Neural cell (in vitro differentiated cells): ENCODE results near the gene ZMYND10. TPM values are rescaled to one million over a fixed set of nuclear protein-coding genes. Genes with fewer than 3 reads are reported as not detected.

ENCODE experiments used
- H2AFZ ChIP-seq: fragments of 200-600, 300-800 bp; sonication (generic), shearing (Covaris generic); 2 replicates; pipeline ENCODE4 v1.6.0; 2014; ENCODE audit warnings: low read depth, mild to moderate bottlenecking, antibody characterized with exemption, low read length, moderate library complexity
- H3F3A ChIP-seq: fragments of 200-600 bp; shearing (Covaris generic); 2 replicates; pipeline ENCODE4 v1.6.1; 2016; ENCODE audit warnings: mild to moderate bottlenecking, moderate library complexity, mixed read lengths, antibody characterized with exemption, low read length; ENCODE audit not compliant: insufficient read depth, poor library complexity, severe bottlenecking
- H3K27ac ChIP-seq: fragments of 200-600, 300-800 bp; sonication (generic), shearing (Covaris generic); 2 replicates; pipeline ENCODE4 v1.5.1; 2014; ENCODE audit warnings: mild to moderate bottlenecking, low read length, moderate library complexity
- H3K27me3 ChIP-seq: fragments of 300-800, 200-600 bp; sonication (generic), shearing (Covaris generic); 2 replicates; pipeline ENCODE4 v1.6.0; 2014; ENCODE audit warnings: mild to moderate bottlenecking, low read depth, low read length, moderate library complexity; ENCODE audit not compliant: insufficient read depth
- H3K36me3 ChIP-seq: fragments of 300-800, 200-600 bp; sonication (generic), shearing (Covaris generic); 2 replicates; pipeline ENCODE4 v1.5.1; 2014; ENCODE audit warnings: mild to moderate bottlenecking, antibody characterized with exemption, low read length, moderate library complexity; ENCODE audit not compliant: insufficient read depth
- H3K4me2 ChIP-seq: fragments of 300-800, 200-600 bp; sonication (generic), shearing (Covaris generic); 2 replicates; pipeline ENCODE4 v1.6.0; 2014; ENCODE audit warnings: mild to moderate bottlenecking, low read length
- H3K4me3 ChIP-seq: fragments of 300-800, 200-600 bp; sonication (generic), shearing (Covaris generic); 2 replicates; pipeline ENCODE4 v1.5.1; 2014; ENCODE audit warnings: mild to moderate bottlenecking, low read length, moderate library complexity
- H3K79me2 ChIP-seq: fragments of 200-600 bp; shearing (Covaris generic); replicated peaks from 2 replicates; pipeline ENCODE4 v1.6.0; 2014; ENCODE audit warnings: mild to moderate bottlenecking, low read length, moderate library complexity; ENCODE audit not compliant: insufficient read depth
- H3K9ac ChIP-seq: fragments of 300-800, 200-600 bp; sonication (generic), shearing (Covaris generic); 2 replicates; pipeline ENCODE4 v1.6.1; 2016; ENCODE audit warnings: mild to moderate bottlenecking, low read length, mixed read lengths
- H3K9me2 ChIP-seq: fragments of 200-600 bp; shearing (Covaris generic); 2 replicates; pipeline ENCODE4 v1.6.1; 2016; ENCODE audit warnings: mild to moderate bottlenecking, low read length, mixed read lengths; ENCODE audit not compliant: insufficient read depth
- H3K9me3 ChIP-seq: fragments of 200-600, 300-800 bp; sonication (generic), shearing (Covaris generic); 2 replicates; pipeline ENCODE4 v1.6.1; 2016; ENCODE audit warnings: mild to moderate bottlenecking, mixed run types, low read length, moderate library complexity, mixed read lengths
- H4K20me1 ChIP-seq: fragments of 200-600 bp; shearing (Covaris generic); 2 replicates; pipeline ENCODE4 v1.6.1; 2016; ENCODE audit warnings: mild to moderate bottlenecking, mixed run types; ENCODE audit not compliant: insufficient read depth
- EP300 ChIP-seq: fragments of 450-650 bp; conservative IDR thresholded peaks from 2 replicates; pipeline ENCODE4 v1.6.1; 2014; ENCODE audit warnings: antibody characterized with exemption, mild to moderate bottlenecking, moderate library complexity; ENCODE audit not compliant: poor library complexity, severe bottlenecking
- EZH2 ChIP-seq: fragments of 200-600, 300-800 bp; shearing (Covaris generic), sonication (generic); IDR thresholded peaks from 2 replicates; pipeline ENCODE4 v1.6.1; 2014; ENCODE audit warnings: antibody characterized with exemption, low read length, borderline replicate concordance, mild to moderate bottlenecking; ENCODE audit not compliant: insufficient read depth, poor library complexity, severe bottlenecking
- POLR2AphosphoS5 ChIP-seq: IDR thresholded peaks from 2 replicates; pipeline ENCODE4 v1.6.1; 2012
- RAD21 ChIP-seq: fragments of 450-650 bp; conservative IDR thresholded peaks from 2 replicates; pipeline ENCODE4 v1.6.1; 2014; ENCODE audit warnings: antibody characterized with exemption, mild to moderate bottlenecking, moderate library complexity
- SMC3 ChIP-seq: fragments of 450-650 bp; conservative IDR thresholded peaks from 2 replicates; pipeline ENCODE4 v1.6.1; 2014; ENCODE audit warnings: antibody characterized with exemption, mild to moderate bottlenecking, moderate library complexity; ENCODE audit not compliant: poor library complexity
- TAF1 ChIP-seq: IDR thresholded peaks from 2 replicates; pipeline ENCODE4 v1.6.1; 2012; ENCODE audit warnings: low read depth
- polyA plus RNA-seq: library from polyadenylated mRNA; depleted of rRNA; stranded (reverse); fragments of >200 nt; gene quantifications from 2 replicates; pipeline ENCODE4 v1.2.3, GENCODE V29; 2014
- TF ChIP-seq, protein P1 (sequence below): fragments of 450-650 bp; IDR thresholded peaks from 2 replicates; pipeline ENCODE4 v1.5.1; 2014; ENCODE audit warnings: antibody characterized with exemption, mild to moderate bottlenecking, moderate library complexity; ENCODE audit not compliant: poor library complexity, severe bottlenecking
- TF ChIP-seq, protein P2 (sequence below): IDR thresholded peaks from 2 replicates; pipeline ENCODE4 v1.6.1; 2012; ENCODE audit warnings: borderline replicate concordance

ZMYND10 gene
- polyA plus RNA-seq, 1 donor from 2014 or later, result 5.2 TPM

DNA sequence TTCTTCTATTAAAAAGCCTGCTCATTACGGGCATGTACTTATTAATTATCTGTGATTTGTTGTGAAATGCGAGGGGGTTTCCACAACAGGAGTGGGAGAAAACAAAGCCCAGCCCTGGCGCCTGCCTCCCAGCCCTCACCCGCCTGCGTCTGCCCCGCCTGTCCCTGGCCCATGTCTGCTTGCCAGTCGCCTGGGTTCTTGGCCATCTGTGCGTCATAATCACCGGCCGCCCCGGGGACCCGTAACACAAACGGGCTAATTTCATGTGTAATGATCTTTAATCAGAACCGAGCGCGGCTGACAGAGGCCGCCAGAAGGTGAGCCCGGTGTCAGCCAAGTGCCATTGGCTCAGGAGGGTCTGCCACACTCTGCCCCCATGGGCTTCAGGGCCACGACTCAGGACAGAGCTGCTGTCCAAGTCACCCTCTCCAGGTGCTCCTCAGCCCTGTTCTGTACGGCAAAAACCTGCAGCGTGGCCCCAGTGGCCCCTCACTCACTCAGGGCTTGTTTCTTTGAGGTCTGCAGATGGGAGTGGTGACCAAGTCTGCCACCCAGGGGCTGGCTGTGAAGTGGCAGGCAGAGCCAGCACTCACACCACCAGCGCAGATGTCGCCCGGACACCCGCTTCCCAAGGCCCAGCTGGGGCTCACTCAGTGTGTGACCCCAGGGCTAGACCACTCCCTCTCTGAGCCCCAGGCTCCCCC lies 42.6 kb upstream of the ZMYND10 start:
- no peaks in the 10 kb centered on the region for H3K79me2 ChIP-seq
- no peak overlapping the region for H3K4me3 ChIP-seq
- no peaks in the 10 kb centered on the region for H3K9me3 ChIP-seq
- no peaks in the 10 kb centered on the region for H3K9me2 ChIP-seq
- H4K20me1 ChIP-seq, result no peaks in the 10 kb centered on the region
- H3F3A ChIP-seq, result no peaks in the 10 kb centered on the region
- TF ChIP-seq SMC3 (peak; percentile 25), RAD21 (no peak)
- TF ChIP-seq, protein P1, sequence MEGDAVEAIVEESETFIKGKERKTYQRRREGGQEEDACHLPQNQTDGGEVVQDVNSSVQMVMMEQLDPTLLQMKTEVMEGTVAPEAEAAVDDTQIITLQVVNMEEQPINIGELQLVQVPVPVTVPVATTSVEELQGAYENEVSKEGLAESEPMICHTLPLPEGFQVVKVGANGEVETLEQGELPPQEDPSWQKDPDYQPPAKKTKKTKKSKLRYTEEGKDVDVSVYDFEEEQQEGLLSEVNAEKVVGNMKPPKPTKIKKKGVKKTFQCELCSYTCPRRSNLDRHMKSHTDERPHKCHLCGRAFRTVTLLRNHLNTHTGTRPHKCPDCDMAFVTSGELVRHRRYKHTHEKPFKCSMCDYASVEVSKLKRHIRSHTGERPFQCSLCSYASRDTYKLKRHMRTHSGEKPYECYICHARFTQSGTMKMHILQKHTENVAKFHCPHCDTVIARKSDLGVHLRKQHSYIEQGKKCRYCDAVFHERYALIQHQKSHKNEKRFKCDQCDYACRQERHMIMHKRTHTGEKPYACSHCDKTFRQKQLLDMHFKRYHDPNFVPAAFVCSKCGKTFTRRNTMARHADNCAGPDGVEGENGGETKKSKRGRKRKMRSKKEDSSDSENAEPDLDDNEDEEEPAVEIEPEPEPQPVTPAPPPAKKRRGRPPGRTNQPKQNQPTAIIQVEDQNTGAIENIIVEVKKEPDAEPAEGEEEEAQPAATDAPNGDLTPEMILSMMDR, result peak; percentile 34
- no peak overlapping the region for H3K4me2 ChIP-seq
- H3K36me3 ChIP-seq, result no peaks in the 10 kb centered on the region
- no peak overlapping the region for H3K9ac ChIP-seq
- H3K27me3 ChIP-seq, result no peaks in the 10 kb centered on the region
- H2AFZ ChIP-seq, result no peak overlapping the region
- H3K27ac ChIP-seq, result no peak overlapping the region

DNA sequence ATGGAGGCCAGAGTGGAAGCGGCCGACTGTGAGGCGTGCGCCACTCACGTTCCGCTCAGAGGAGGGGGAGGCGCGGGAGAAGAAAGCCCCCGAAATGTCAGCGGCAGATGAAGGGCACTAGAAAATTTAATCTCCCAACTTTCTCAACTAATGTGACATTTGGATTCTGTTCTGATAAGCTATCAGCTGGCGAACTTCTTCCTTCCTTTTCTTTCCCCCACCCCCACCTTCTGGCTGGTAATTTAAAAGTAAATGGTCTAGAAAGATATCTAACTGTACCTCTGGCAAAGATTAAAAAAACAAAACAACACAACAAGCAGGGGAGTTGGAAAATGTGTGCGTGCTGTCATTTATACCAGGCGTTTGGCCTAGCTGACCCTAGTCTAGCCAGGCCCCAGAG lies 40.2 kb upstream of the ZMYND10 start:
- no peaks in the 10 kb centered on the region for H3K36me3 ChIP-seq
- H2AFZ ChIP-seq, result no peak overlapping the region
- no peak for TF ChIP-seq TAF1
- no peak for TF ChIP-seq EZH2
- TF ChIP-seq RAD21, result no peak
- no peak for TF ChIP-seq SMC3
- no peak for TF ChIP-seq POLR2AphosphoS5
- TF ChIP-seq EP300, result no peak
- TF ChIP-seq, protein P1, result no peak
- TF ChIP-seq, protein P2, sequence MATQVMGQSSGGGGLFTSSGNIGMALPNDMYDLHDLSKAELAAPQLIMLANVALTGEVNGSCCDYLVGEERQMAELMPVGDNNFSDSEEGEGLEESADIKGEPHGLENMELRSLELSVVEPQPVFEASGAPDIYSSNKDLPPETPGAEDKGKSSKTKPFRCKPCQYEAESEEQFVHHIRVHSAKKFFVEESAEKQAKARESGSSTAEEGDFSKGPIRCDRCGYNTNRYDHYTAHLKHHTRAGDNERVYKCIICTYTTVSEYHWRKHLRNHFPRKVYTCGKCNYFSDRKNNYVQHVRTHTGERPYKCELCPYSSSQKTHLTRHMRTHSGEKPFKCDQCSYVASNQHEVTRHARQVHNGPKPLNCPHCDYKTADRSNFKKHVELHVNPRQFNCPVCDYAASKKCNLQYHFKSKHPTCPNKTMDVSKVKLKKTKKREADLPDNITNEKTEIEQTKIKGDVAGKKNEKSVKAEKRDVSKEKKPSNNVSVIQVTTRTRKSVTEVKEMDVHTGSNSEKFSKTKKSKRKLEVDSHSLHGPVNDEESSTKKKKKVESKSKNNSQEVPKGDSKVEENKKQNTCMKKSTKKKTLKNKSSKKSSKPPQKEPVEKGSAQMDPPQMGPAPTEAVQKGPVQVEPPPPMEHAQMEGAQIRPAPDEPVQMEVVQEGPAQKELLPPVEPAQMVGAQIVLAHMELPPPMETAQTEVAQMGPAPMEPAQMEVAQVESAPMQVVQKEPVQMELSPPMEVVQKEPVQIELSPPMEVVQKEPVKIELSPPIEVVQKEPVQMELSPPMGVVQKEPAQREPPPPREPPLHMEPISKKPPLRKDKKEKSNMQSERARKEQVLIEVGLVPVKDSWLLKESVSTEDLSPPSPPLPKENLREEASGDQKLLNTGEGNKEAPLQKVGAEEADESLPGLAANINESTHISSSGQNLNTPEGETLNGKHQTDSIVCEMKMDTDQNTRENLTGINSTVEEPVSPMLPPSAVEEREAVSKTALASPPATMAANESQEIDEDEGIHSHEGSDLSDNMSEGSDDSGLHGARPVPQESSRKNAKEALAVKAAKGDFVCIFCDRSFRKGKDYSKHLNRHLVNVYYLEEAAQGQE, result no peak

More for the DNA sequence above, 40.2 kb upstream of the ZMYND10 start:
- H3K27me3 ChIP-seq, result no peaks in the 10 kb centered on the region
- H3K27ac ChIP-seq, result no peak overlapping the region
- no peaks in the 10 kb centered on the region for H3K9me2 ChIP-seq
- no peak overlapping the region for H3K4me2 ChIP-seq
- no peaks in the 10 kb centered on the region for H3F3A ChIP-seq
- H3K4me3 ChIP-seq, result no peak overlapping the region
- no peaks in the 10 kb centered on the region for H4K20me1 ChIP-seq
- H3K9me3 ChIP-seq, result no peaks in the 10 kb centered on the region
- H3K79me2 ChIP-seq, result no peaks in the 10 kb centered on the region
- H3K9ac ChIP-seq, result no peak overlapping the region
